NCI-H2196 treated with DMSO at 0.1 percent for 48 hours (cell line): Measurements from ENCODE around the gene PCDHGA1.

Experiments used
- DNase-seq: peaks from one replicate; lab custom pipeline; 2025; ENCODE audit not compliant: unreplicated experiment; lab: John Stamatoyannopoulos, UW

PCDHGA1 gene

DNA sequence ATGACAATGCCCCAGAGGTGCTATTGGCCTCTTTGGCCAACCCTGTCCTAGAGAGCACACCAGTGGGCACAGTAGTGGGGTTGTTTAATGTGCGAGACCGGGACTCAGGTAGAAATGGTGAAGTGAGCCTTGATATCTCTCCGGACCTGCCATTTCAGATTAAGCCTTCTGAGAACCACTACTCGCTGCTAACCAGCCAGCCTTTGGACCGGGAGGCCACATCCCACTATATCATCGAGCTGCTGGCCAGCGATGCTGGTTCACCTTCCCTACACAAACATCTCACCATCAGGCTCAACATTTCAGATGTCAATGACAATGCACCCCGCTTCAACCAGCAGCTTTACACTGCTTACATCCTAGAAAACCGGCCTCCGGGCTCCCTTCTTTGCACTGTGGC is 160.0 kb downstream of the PCDHGA1 start:
- DNase-seq, result no peak

DNA sequence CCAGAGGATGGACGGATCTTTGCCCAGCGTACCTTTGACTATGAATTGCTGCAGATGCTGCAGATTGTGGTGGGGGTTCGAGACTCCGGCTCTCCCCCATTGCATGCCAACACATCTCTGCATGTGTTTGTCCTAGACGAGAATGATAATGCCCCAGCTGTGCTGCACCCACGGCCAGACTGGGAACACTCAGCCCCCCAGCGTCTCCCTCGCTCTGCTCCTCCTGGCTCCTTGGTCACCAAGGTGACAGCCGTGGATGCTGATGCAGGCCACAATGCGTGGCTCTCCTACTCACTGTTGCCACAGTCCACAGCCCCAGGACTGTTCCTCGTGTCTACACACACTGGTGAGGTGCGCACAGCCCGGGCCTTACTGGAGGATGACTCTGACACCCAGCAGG is 160.5 kb downstream of the PCDHGA1 start:
- no peak for DNase-seq

DNA sequence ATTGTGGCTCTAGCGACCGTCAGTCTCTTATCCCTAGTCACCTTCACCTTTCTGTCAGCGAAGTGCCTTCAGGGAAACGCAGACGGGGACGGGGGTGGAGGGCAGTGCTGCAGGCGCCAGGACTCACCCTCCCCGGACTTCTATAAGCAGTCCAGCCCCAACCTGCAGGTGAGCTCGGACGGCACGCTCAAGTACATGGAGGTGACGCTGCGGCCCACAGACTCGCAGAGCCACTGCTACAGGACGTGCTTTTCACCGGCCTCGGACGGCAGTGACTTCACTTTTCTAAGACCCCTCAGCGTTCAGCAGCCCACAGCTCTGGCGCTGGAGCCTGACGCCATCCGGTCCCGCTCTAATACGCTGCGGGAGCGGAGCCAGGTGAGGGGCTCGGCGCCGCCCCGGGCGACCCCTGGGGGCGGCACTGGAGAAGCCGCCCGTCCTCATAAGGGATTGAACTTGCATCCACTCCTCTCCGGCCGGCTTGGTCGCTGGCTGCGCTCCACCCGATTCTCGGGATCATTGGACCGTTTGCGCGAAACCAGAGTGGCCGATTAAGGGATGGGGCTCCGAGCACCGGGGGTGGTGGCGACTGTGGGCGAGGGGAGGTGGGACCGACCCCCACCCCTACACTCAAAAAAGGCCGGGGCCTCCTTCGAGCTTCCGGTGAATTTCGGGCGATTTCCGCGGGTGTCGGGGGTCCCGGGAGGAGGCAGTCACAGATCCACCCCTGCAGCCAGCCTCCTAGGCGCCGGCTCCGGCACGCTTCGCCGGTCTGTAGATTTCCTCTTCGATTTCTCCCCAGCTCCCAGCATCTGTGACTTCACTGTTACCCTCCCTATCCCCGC is 161.2 kb downstream of the PCDHGA1 start:
- DNase-seq, result no peak

- DNase-seq, result no peak
Measured at GRCh38 chr5:141492168-141492885, 162.0 kb downstream of the PCDHGA1 start.

GRCh38 chr5:141493500-141494422 is 163.4 kb downstream of the PCDHGA1 start:
- DNase-seq, result no peak

GRCh38 chr5:141494761-141495452 is 164.6 kb downstream of the PCDHGA1 start:
- no peak for DNase-seq

- DNase-seq, result no peak
Measured at GRCh38 chr5:141495453-141495811, 165.1 kb downstream of the PCDHGA1 start.

GRCh38 chr5:141496038-141496437 is 165.7 kb downstream of the PCDHGA1 start:
- no peak for DNase-seq

DNA sequence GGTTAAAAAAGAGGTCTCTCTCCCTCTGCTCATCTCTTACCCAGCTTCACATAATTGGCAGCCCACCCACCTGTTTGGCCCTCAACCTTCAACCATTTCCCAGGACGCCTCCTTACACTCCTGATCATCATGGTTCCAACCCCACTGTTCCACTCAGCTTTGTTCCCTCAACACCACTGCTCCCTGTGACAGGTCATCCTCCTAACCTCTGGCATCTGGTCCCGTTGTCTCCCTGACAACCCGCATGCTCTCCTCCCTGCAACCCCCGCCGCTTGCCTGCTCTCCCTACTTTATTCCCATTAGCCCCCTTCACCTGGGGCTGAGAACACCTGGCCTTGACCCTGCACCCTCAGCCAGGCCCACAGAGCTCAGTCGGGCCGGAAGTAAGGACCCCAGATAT is 171.4 kb downstream of the PCDHGA1 start:
- no peak for DNase-seq

DNA sequence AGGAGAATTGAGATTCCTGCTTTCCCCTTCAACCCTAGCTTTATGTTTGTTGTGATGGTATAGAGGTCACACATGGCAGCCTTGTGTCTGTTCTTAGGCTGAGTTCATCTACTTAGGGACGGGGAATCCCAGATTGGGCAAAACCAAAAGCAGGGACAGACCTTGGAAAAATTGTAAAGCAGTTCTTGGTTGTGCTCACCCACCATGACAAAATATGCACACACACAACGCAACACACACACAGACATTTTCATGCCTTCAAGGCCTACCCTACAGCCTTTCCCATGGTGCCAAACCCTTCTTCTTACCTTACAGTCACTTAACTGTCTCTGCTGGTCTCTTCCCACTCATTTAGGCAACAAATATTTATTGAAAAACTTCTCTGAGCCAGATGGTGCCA is 173.4 kb downstream of the PCDHGA1 start:
- no peak for DNase-seq

GRCh38 chr5:141504216-141504615 is 173.9 kb downstream of the PCDHGA1 start:
- DNase-seq, result no peak

DNA sequence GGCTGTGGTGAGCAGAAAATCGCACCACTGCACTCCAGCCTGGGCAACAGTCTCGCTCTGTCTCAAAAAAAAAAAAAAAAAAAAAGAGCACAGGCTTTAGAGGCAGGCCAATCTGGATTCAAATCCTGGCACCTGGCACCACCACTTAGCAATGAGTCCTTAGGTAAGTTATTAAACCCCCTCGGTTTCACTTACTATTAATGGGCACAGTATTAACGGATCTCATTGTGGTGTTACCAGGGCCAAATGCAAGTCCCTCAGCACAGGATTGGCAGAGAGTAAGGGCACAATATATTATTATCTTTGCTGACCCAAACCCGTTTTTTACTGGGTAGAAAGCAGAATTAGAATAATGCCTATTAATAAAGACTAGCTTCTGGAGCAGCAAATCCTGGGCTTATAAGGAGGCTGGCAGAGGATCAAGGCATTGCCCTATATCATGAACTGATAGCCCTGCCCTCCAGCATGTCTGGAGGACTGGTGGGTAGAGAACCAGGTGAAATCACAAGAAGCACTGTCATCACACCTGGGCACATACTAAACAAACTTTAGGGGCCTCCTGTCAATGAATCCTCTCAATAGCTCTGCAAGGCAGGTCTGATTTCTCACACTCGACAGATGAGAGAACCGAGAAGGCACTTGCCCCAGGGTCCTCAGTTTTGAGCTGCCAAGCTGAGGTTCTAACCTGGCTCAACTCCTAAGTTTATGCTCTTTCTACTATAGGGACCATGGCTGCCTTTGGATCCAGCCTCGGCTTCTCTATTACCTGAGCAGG is 176.3 kb downstream of the PCDHGA1 start:
- no peak for DNase-seq

GRCh38 chr5:141507387-141508091 is 177.2 kb downstream of the PCDHGA1 start:
- DNase-seq, result no peak

DNA sequence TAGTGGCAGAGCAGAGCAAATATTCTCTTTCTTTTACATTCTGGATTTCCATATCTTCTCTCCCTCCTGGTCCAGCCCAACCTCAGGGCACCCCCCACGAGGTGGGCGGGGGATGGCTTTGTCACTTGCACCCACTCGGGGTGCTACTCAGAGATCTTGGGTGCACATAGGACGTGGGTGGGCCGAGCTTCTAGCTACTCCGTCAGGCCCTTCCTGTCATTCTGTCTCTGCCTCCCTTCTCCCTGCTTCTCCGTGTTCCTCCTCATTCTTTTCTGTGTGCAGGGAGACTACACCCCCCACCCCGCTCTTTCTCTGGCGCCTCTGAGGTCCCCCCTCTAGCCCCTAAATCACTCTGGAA is 178.1 kb downstream of the PCDHGA1 start:
- no peak for DNase-seq

- no peak for DNase-seq
Measured at GRCh38 chr5:141508798-141509611, 178.7 kb downstream of the PCDHGA1 start.

DNA sequence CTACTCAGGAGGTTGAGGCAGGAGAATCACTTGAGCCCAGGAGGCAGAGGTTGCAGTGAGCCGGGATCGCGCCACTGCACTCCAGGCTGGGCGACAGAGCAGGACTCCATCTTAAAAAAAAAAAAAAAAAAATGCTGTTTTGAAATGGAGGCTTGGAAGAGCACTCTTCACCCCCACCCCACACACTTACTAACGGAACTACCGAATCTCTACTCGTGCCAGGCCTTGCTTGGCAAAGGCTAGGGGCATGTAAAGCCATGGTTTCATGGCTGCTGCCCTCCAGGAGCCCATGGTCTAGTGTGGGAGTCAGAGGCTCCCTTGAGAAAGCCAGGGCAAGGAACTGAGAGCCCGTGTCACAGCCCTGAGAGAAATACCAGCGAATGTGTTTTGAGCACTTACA is 179.8 kb downstream of the PCDHGA1 start:
- no peak for DNase-seq

GRCh38 chr5:141510850-141511601 is 180.7 kb downstream of the PCDHGA1 start:
- DNase-seq, result no peak

DNA sequence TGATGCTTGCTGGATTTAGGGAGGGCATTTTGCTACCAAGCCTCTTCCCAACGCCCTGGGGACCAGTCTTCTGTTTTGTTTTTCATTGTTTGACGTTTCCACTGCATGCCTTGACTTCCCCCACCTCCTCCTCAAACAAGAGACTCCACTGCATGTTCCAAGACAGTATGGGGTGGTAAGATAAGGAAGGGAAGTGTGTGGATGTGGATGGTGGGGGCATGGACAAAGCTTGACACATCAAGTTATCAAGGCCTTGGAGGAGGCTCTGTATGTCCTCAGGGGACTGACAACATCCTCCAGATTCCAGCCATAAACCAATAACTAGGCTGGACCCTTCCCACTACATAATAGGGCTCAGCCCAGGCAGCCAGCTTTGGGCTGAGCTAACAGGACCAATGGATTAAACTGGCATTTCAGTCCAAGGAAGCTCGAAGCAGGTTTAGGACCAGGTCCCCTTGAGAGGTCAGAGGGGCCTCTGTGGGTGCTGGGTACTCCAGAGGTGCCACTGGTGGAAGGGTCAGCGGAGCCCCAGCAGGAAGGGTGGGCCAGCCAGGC is 181.5 kb downstream of the PCDHGA1 start:
- no peak for DNase-seq
